GM13977 (cell line): Measurements from ENCODE around the gene DPRX.

Experiments used
- DNase-seq: peaks from one replicate; pipeline ENCODE4 v3.0.0; 2012; ENCODE audit warnings: low spot score
- in situ Hi-C: fragments of 300-500 bp; cut with MboI; formaldehyde crosslinking; loops from one replicate; pipeline ENCODE4 v1.12.0; 2022; ENCODE audit warnings: low sequenced_read_pairs, low pct_unique_long_range_greater_than_20kb, mixed read lengths, inconsistent platforms; ENCODE audit not compliant: unreplicated experiment
- TF ChIP-seq, protein P1 (sequence below): IDR thresholded peaks from 2 replicates; pipeline ENCODE4 v1.5.1; 2012; ENCODE audit warnings: mild to moderate bottlenecking, control low read depth; ENCODE audit not compliant: insufficient read depth; ENCODE audit errors: extremely low read depth, missing control alignments

The DPRX gene, protein sequence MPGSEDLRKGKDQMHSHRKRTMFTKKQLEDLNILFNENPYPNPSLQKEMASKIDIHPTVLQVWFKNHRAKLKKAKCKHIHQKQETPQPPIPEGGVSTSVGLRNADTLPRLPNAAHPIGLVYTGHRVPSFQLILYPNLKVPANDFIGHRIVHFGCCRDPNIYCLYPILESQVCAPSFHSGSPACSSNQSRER

DNA sequence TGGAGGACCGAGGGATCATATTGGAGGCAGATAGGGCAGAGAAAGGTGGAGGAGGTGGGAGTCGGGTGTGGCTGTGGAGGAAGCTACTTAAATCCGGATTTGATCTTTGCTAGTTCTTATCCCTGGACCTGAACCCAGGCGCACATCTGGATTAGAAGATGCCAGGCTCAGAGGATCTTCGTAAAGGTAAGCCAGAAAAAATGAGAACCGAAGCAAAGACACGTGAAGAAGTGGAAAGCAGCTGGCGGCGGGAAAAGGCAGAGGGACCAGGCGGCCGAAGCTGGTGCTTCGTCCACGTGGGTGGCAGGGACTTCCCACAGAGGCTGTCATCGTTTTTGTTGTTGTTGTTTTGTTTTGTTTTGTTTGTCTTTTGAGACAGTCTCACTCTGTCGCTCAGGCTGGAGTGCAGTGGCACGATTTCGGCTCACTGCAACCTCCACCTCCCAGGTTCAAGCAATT lies at the start of gene DPRX:
Gene DPRX (plus strand): TSS at position 51 of the 459 bp plus-strand sequence. CDS start 108 bp downstream, at position 159.
- in situ Hi-C loops, result no loop called here

DNA sequence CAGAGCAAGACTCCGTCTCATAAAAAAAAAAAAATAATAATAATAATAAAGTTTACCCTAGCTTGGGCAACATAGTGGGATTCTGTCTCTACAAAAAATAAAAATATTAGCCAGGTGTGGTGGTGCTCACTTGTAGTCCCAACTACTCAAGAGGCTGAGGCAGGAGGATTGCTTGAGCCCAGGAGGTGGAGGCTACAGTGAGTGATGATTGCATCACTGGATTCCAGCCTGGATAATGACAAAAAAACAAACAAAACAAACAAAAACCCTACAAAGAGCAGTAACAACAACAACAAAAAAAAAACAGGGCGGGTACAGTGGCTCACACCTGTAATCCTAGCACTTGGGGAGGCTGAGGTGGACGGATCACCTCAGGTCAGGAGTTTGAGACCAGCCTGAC lies 48.6 kb upstream of the DPRX start:
- no peak for DNase-seq
- in situ Hi-C loops, result no loop called here
- TF ChIP-seq, protein P1, sequence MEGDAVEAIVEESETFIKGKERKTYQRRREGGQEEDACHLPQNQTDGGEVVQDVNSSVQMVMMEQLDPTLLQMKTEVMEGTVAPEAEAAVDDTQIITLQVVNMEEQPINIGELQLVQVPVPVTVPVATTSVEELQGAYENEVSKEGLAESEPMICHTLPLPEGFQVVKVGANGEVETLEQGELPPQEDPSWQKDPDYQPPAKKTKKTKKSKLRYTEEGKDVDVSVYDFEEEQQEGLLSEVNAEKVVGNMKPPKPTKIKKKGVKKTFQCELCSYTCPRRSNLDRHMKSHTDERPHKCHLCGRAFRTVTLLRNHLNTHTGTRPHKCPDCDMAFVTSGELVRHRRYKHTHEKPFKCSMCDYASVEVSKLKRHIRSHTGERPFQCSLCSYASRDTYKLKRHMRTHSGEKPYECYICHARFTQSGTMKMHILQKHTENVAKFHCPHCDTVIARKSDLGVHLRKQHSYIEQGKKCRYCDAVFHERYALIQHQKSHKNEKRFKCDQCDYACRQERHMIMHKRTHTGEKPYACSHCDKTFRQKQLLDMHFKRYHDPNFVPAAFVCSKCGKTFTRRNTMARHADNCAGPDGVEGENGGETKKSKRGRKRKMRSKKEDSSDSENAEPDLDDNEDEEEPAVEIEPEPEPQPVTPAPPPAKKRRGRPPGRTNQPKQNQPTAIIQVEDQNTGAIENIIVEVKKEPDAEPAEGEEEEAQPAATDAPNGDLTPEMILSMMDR, result no peak

More for the DNA sequence above, at the start of gene DPRX:
- no peak for DNase-seq
- TF ChIP-seq, protein P1, result no peak

DNA sequence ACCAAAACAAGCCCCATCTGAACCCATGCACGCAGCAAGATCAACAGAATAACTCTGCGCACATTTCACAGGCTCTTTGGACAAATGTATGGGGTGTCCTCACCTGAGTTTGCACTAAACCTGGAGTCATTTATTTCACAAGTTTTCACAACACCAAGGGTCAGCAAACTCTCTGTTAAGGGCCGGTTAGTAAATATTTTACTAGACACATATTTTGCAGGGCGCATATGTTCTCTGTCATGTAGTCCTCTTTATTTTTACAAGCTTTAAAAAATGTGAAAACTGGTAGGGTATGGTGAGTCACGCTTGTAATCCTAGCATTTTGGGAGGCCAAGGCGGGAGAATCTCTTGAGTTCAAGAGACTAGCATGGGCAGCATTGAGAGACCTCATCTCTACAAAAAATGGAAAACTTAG lies 45.5 kb upstream of the DPRX start:
- TF ChIP-seq, protein P1, result no peak
- DNase-seq, result no peak
- in situ Hi-C loops, result no loop called here

DNA sequence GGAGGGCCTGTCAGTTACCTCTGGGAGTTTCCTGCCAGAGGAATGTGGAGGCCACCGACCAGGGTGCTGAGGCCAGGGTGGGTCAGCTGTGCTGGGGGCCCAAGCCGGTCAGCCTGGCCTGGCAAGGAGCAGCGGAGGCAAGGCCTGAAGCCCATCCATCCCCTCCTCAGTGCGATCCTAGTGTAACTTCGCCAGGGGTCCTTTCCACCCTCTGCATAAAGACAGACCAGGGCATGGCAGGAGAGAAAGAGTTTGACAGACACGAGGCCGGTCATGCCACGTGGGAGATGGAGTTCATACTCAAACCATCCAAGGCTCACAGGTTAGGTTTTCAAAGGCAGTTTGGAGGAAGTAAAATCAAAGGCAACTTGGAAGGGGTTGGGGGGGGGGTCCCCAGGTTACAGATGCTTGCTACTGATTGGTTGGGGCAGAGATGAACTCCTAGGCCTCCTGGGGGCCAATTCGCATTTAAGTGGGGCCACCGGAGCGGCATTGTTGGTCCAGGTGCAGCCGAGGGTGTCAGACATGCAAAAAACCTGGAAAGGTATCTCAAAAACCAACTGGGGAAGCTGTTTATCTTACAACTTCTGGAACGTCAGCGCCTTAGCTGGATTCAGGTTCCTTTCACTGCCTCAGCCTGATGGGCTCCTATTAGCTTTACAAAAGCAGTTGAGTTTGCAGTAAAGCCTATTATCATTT lies 36.8 kb upstream of the DPRX start:
- TF ChIP-seq, protein P1, result no peak

DNA sequence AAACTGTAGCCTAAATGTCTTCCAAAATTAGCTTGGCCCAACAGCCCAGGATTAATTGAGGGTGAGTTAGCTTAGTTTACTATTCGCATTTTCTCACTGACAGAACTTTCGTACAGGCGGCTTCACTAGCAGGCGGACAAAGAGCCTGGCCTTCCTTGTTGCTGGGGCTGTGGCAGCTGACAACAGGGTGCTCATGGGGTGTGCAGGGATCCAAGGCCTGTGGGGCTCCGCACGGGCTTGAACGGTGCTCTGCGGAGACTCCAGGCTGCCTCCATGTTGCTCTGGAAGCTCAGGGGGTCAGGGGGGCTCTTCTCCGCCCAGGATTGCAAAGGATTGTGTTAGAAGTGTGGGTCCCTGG lies 36.3 kb upstream of the DPRX start:
- TF ChIP-seq, protein P1, result no peak
- no peak for DNase-seq
- in situ Hi-C loops, result no loop called here

More for the DNA sequence above, 36.8 kb upstream of the DPRX start:
- no peak for DNase-seq
- in situ Hi-C loops, result no loop called here

DNA sequence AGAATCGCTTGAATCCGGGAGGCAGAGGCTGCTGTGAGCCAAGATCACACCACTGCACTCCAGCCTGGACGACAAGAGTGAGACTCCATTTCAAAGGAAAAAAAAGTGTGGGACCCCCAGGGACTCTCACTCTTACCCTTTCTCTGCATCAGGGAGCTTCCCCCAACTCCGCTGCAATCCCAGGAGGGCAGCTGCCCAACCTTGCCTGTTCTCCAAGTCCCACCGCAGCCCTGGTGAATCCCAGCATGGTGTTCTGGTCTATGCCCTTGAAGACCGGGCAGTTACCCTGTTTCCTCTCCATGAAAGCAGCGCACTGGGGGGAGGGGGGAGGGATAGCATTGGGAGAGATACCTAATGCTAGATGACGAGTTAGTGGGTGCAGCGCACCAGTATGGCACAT lies 35.7 kb upstream of the DPRX start:
- no peak for DNase-seq
- TF ChIP-seq, protein P1, result no peak
- in situ Hi-C loops, result no loop called here
